Measurements from ENCODE around the gene ODAM.
"Not testable (repeated sequence)": the region's sequence is repeated elsewhere in the genome, so short reads cannot be mapped to it uniquely, and the experiment has no call there.

The ODAM gene

DNA sequence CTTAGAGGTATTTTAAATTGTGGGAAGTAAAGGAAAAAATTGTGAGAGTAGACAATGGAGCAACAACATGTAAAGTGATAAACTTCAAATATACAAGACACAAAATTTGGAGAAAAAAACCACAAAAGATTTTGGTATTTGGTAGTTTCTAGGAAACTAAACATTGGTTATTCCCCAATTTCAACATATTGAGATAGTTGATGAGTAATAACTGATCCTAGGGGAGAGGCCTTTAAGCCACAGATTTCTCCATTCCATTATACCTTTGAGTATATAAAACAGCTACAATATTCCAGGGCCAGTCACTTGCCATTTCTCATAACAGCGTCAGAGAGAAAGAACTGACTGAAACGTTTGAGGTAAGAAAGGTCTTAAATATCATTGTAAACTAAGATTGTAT, 30.3 kb downstream of the ODAM start, which contains the start of gene FDCSP:
Gene FDCSP (plus strand): TSS at position 301 of the 400 bp plus-strand sequence. CDS start 5,071 bp downstream, outside the sequence.
- DNase-seq = no peak

DNA sequence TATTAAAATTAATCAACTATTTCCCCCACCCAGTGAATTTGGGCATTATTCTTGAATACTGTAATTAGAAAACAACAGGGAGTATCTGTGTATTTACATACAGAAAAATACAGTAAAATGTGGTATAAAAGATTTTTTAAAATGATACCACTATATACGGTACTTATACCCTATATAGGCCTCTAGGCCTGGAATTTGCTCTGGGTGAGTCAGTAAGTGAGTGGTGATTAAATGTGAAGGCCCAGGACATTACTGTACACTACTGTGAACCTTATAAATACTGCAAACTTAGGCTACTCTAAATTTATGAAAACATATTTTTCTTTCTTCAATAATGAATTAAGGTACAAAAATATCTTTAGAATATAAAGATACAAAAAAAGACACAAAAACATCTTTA, 40.6 kb downstream of the ODAM start:
- no peak for DNase-seq

DNA sequence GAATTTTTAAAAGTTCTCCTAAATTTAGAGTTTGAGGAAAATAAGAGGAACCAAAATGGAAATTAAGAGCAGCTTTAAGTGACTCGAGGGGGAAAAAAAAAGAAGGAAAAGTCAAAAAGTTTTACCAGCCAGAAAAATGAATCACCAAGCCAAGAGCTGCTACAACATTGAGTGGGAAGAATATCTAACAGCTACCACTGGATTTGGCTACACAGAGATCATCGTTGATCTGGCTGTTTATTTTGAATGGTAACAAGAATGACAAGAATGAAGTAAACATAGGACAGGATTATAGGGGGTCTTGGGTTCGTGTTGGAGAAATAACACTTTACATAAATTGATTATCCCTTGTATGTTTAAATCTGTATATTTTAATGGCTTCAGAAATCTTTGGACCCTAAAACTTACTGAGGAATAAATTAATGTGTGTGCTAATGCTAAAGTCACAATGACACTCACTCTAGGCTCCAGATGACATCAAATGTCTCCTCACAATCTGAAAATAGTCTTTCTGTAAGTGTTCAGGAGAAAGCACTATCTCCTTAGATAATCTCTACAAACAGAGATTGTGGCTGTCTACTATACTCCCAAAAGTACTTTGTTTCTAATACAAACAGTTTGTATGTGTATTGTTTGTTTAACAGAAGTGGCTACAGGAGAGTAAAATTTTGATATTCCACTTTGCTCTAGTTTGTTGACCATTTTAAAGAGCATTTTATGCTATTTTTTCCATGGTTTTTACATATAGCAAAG, 43.8 kb downstream of the ODAM start:
- no peak for DNase-seq

DNA sequence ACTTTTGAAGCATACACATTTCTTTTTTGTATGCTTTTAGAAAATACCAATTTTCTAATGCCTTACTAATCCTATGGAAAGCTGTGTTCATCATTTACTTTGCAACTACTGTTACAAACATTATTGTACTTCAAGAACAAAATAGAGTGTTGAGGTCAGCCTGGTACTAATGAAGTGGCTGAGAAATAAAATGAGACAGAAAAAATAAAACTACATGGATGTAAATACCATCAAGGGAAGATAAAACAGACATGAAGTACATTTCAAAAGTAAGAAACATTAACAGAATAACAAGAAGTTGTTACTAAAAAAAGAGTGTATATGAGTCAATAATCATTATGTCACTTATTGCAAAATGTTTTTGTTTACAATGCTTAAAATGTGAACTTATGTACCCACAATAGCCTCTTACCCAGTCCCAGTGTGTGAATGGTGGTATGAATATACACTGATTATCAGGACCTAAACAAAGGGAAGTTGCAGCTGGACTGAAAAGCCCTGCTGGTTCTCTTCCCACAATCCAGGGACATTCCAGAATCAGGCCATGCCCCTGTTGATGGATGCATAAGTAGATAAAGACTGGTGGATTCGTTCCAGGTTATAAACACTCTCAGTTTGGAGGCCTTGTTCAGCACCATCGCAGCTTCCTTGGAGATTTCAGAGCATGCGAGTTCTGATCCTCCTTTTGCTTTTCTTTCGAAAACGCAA, 44.5 kb downstream of the ODAM start:
- no peak for DNase-seq

DNA sequence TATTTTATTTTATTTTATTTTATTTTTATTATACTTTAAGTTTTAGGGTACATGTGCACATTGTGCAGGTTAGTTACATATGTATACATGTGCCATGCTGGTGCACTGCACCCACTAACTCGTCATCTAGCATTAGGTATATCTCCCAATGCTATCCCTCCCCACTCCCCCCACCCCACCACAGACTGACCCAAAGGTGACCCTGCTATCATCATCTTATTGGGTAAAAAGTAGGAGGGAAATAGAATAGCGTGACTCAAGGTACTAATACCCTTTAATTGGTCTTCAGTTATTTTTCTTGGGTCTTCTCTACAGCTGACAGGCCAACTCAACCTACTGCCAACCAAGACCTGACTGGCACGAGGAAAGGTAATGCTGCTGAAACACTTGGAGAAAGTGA, 46.8 kb downstream of the ODAM start, which contains the start of gene CSN3:
Gene CSN3 (plus strand): TSS at position 301 of the 400 bp plus-strand sequence. CDS start 2,223 bp downstream, outside the sequence.
- not testable (repeated sequence) for DNase-seq

DNA sequence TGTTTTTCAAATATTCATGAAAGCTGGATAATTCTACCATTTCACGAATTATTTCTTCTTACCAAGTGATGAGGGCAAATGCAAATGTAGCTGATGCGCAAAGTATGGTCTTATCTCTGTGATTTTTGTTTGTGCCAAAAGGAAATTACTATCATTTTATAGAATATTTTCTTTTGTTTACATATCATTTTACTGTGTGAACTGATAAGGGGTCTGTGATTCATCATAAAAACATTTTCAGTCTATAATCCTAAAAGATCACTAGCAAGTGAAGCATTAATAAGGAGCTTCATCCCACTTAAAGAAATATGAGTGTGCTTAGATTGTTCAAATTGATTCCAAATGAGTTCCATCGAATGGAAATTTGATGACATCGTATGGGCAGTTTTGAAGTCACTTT, 47.6 kb downstream of the ODAM start:
- no peak for DNase-seq

DNA sequence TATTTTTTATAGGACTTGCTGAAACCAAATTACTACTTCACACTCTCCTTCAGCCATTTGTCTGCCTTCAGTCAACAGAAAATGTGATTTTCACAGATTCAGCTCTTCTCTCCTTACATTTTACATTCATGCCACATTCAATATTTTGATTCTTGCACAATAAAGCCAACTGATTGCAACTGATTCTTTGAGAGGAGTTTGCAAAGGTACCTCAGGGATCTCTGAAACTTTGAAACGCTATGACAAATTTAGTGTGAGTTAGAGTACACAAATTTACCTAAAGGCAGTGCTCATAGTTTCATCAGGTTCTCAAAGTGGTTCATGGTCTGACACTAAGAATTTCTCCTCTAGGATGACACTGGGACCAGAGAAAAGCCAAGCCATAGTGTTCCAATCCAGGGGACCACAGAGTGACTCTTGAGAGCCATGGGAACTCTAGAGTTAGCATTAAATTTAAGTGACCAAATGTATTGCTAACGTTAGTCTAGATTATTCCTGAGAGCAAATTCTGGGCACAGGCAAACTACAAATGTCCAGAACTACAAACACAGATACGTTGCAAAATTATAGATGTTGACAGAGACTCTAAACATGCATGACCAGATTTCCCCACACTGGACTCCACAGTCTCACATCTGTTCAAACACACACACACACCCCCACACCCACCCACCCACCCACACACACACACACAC, 55.9 kb downstream of the ODAM start:
- DNase-seq = no peak

DNA sequence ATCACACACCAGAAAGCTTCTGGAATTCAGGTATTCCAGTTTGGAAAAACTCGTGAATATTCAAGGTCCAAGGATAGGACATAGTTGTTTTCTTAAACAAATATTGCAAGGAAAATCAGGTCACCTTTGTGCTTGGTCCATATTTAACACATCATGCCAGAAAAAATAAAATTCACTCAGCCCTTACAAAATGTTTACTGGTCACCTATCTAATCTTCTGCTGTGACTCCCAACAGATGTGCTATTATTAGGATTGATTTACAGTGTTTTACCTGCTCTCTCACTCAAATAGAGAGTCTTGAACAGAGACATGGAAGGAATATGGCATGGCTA, 56.4 kb downstream of the ODAM start:
- no peak for DNase-seq

Data from NCI-H446 (cell line).